Panc1 (cell line): Measurements from ENCODE around the gene CYP27A1. TPM values are rescaled to one million over a fixed set of nuclear protein-coding genes. Genes with fewer than 3 reads are reported as not detected.

Source experiments
- ATAC-seq: fragments of 200-7000 bp; cut with Tn5 transposase; 2 replicates; pipeline ENCODE4 v1.9.1; 2020; ENCODE audit warnings: mild to moderate bottlenecking, moderate library complexity
- BruUV-seq: library from RNA; stranded (reverse); fragments of 400-500 nt; replicated peaks from 2 replicates; lab custom pipeline; 2021; lab: Mats Ljungman, UMichigan
- CTCF ChIA-PET: fragments of 300-600 bp; sonication (Branson Sonifier 250); formaldehyde crosslinking; loops from one replicate; lab custom pipeline; 2022; ENCODE audit warnings: antibody characterized with exemption; lab: Charles Lee
- POLR2A ChIA-PET: fragments of 300-600 bp; sonication (Branson Sonifier 250); formaldehyde crosslinking; loops from one replicate; lab custom pipeline; 2022; ENCODE audit warnings: antibody characterized with exemption; lab: Charles Lee
- DNase-seq: peaks from one replicate; pipeline ENCODE4 v3.0.0-alpha.2; 2010; ENCODE audit warnings: low read depth, low spot score
- H3K27ac ChIP-seq: 2 replicates; pipeline ENCODE4 v1.5.1; 2011; ENCODE audit warnings: mild to moderate bottlenecking, low read length, inconsistent platforms
- H3K27me3 ChIP-seq: fragments of 200-500 bp; sonication (Bioruptor generic); 2 replicates; pipeline ENCODE4 v1.6.0; 2014; ENCODE audit warnings: low read length, inconsistent platforms; ENCODE audit not compliant: control insufficient read depth, insufficient read depth
- H3K36me3 ChIP-seq: fragments of 200-500 bp; sonication (Bioruptor generic); 2 replicates; pipeline ENCODE4 v1.5.1; 2014; ENCODE audit warnings: inconsistent platforms, mild to moderate bottlenecking, low read length, moderate library complexity; ENCODE audit not compliant: control insufficient read depth, insufficient read depth
- H3K4me1 ChIP-seq: 2 replicates; pipeline ENCODE4 v1.5.1; 2011; ENCODE audit warnings: inconsistent platforms, mild to moderate bottlenecking, low read length, moderate library complexity; ENCODE audit not compliant: control insufficient read depth, insufficient read depth
- H3K4me3 ChIP-seq, 2 experiments: 2 replicates each; pipeline ENCODE4 v1.5.1; 2011 to 2012; ENCODE audit warnings: low read depth in 2 of 2, low read length in 2 of 2, mild to moderate bottlenecking in 2 of 2, inconsistent platforms in 1 of 2, moderate library complexity in 1 of 2
- H3K9me3 ChIP-seq: fragments of 200-500 bp; sonication (Bioruptor generic); 2 replicates; pipeline ENCODE4 v1.5.1; 2014; ENCODE audit warnings: low read depth, mild to moderate bottlenecking, inconsistent platforms, low read length, moderate library complexity; ENCODE audit not compliant: control insufficient read depth, insufficient read depth
- POLR2AphosphoS5 ChIP-seq: IDR thresholded peaks from 2 replicates; pipeline ENCODE4 v1.6.1; 2012; ENCODE audit warnings: mild to moderate bottlenecking, low read depth, low read length, moderate library complexity
- SIN3A ChIP-seq: IDR thresholded peaks from 2 replicates; pipeline ENCODE4 v1.6.1; 2012; ENCODE audit warnings: low read depth, mild to moderate bottlenecking, low read length, moderate library complexity, borderline replicate concordance; ENCODE audit not compliant: insufficient read depth
- TCF7L2 ChIP-seq: IDR thresholded peaks from 2 replicates; pipeline ENCODE4 v1.6.1; 2011; ENCODE audit warnings: mild to moderate bottlenecking, low read depth, low read length, inconsistent platforms
- in situ Hi-C: cut with HindIII; loops from 2 replicates; pipeline ENCODE4 v1.10.0; 2016; ENCODE audit warnings: low sequenced_read_pairs, low pct_unique_long_range_greater_than_20kb
- intact Hi-C: fragments of 100-400 bp; cut with micrococcal nuclease; formaldehyde crosslinking; loops from one replicate; pipeline ENCODE4 v1.10.0; 2022; ENCODE audit not compliant: unreplicated experiment
- total RNA-seq: library from RNA; stranded (reverse); gene quantifications from one replicate; pipeline ENCODE4 v1.2.1, GENCODE V29; 2021; ENCODE audit not compliant: unreplicated experiment
- TF ChIP-seq, protein P1 (sequence below), 2 experiments: IDR thresholded peaks; 2 replicates each; pipeline ENCODE4 v1.6.1; 2011 to 2012; ENCODE audit warnings: low read depth in 2 of 2, control low read depth in 1 of 2, low read length in 1 of 2, mild to moderate bottlenecking in 1 of 2, moderate library complexity in 1 of 2; ENCODE audit not compliant: insufficient read depth in 1 of 2
- TF ChIP-seq, protein P2 (sequence below): fragments of 450-650 bp; IDR thresholded peaks from 2 replicates; pipeline ENCODE4 v1.5.1; 2017; ENCODE audit warnings: mild to moderate bottlenecking

The CYP27A1 gene
- total RNA-seq, 1 experiment from 2014 or later, result 7.7 TPM

DNA sequence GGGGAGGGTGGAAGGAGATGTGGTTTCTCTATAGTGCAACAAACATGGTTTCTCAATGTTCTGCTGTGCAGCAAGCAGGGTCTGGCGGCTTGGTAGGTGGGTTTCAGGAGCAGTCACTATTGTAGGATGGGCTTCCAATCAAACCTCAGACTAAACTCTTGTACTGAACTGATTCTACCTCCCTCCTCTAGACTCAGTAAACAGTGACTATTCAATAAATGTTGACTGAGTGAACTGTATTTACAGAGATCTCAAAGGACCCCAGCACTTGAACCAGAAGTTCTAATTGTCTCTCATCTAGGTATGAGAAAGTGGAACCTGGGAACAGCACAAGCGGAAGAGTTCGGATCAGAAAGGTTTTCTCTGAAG lies 26.8 kb upstream of the CYP27A1 start:
- in situ Hi-C loops (no loop called here), intact Hi-C loops (no loop called here)
- no peaks in the 10 kb centered on the region for H3K4me1 ChIP-seq
- no TSS peak for BruUV-seq
- ATAC-seq (no peak), DNase-seq (no peak)
- no peak overlapping the region for H3K27ac ChIP-seq
- no peaks in the 10 kb centered on the region for H3K9me3 ChIP-seq
- H3K4me3 ChIP-seq, result no peak overlapping the region
- ChIA-PET CTCF (no interaction called here), POLR2A (no interaction called here)
- H3K36me3 ChIP-seq, result peaks cover 6% of the 10 kb centered on the region
- H3K27me3 ChIP-seq, result no peaks in the 10 kb centered on the region
- TF ChIP-seq SIN3A (no peak), TCF7L2 (no peak), POLR2AphosphoS5 (no peak)
- TF ChIP-seq, protein P1, sequence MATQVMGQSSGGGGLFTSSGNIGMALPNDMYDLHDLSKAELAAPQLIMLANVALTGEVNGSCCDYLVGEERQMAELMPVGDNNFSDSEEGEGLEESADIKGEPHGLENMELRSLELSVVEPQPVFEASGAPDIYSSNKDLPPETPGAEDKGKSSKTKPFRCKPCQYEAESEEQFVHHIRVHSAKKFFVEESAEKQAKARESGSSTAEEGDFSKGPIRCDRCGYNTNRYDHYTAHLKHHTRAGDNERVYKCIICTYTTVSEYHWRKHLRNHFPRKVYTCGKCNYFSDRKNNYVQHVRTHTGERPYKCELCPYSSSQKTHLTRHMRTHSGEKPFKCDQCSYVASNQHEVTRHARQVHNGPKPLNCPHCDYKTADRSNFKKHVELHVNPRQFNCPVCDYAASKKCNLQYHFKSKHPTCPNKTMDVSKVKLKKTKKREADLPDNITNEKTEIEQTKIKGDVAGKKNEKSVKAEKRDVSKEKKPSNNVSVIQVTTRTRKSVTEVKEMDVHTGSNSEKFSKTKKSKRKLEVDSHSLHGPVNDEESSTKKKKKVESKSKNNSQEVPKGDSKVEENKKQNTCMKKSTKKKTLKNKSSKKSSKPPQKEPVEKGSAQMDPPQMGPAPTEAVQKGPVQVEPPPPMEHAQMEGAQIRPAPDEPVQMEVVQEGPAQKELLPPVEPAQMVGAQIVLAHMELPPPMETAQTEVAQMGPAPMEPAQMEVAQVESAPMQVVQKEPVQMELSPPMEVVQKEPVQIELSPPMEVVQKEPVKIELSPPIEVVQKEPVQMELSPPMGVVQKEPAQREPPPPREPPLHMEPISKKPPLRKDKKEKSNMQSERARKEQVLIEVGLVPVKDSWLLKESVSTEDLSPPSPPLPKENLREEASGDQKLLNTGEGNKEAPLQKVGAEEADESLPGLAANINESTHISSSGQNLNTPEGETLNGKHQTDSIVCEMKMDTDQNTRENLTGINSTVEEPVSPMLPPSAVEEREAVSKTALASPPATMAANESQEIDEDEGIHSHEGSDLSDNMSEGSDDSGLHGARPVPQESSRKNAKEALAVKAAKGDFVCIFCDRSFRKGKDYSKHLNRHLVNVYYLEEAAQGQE (IDR thresholded peaks at IDR 0.05; ENCODE audit: insufficient read depth in 1 of 2, low read depth in 2 of 2, low read length in 1 of 2), result no peak
- TF ChIP-seq, protein P2, sequence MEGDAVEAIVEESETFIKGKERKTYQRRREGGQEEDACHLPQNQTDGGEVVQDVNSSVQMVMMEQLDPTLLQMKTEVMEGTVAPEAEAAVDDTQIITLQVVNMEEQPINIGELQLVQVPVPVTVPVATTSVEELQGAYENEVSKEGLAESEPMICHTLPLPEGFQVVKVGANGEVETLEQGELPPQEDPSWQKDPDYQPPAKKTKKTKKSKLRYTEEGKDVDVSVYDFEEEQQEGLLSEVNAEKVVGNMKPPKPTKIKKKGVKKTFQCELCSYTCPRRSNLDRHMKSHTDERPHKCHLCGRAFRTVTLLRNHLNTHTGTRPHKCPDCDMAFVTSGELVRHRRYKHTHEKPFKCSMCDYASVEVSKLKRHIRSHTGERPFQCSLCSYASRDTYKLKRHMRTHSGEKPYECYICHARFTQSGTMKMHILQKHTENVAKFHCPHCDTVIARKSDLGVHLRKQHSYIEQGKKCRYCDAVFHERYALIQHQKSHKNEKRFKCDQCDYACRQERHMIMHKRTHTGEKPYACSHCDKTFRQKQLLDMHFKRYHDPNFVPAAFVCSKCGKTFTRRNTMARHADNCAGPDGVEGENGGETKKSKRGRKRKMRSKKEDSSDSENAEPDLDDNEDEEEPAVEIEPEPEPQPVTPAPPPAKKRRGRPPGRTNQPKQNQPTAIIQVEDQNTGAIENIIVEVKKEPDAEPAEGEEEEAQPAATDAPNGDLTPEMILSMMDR, result no peak

DNA sequence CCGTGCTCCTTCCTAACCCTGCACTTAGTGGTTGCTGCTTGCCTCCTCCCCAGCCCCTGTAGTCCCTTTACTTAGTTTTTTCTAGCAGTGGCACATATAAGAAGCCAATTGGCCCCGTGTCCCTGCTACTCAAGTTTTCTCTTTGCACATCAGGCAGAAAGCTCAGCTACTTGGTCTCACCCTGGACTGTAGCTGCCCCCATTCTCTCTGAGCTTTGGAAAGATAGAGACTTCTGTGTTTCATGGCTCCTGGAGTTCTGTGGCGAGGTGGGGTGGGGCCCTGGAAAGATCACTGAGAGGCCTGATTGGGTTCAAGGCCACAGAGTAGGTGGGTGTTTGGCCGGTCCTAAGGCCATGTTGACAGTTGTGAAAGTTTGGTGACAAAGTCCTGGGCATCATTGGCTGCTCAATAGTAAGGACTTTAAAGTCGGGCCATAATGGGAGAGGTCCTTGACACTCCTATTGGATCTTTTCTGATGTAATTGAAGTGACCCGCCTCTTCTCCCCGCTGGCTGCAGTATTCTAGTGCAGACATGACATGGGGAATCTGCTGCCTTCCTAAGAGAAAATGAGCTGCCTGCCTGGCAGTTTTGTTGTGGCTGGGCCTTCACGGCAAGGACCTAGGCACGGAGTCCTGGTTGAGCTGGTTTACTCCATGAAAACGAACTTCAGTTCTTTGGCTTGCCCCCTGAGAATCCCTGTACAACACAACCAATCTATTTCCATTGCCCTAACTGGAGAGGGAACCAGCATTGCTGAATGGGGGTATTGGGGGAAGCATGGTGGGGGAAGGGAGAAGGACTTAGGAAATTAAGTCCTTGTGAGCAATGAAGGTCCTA lies 26.2 kb upstream of the CYP27A1 start:
- no TSS peak for BruUV-seq
- in situ Hi-C loops (no loop called here), intact Hi-C loops (no loop called here)
- peaks cover 2% of the 10 kb centered on the region for H3K36me3 ChIP-seq
- H3K4me3 ChIP-seq, result no peak overlapping the region
- ChIA-PET POLR2A (interaction anchor here (0.5 kb wide), 1 partner anchor 176 kb away, joined by 5 read pairs; no protein-coding TSS in a partner anchor), CTCF (no interaction called here)
- no peaks in the 10 kb centered on the region for H3K9me3 ChIP-seq
- H3K27ac ChIP-seq, result no peak overlapping the region
- H3K27me3 ChIP-seq, result no peaks in the 10 kb centered on the region
- no peak for TF ChIP-seq SIN3A
- TF ChIP-seq POLR2AphosphoS5, result no peak
- TF ChIP-seq, protein P1 (IDR thresholded peaks at IDR 0.05; ENCODE audit: insufficient read depth in 1 of 2, low read depth in 2 of 2, low read length in 1 of 2), result no peak
- no peak for TF ChIP-seq TCF7L2
- TF ChIP-seq, protein P2, result no peak
- H3K4me1 ChIP-seq, result no peaks in the 10 kb centered on the region
- no peak for DNase-seq
- ATAC-seq, result no peak
